ENCODE data around the gene KRT33B.

KRT33B gene

DNA sequence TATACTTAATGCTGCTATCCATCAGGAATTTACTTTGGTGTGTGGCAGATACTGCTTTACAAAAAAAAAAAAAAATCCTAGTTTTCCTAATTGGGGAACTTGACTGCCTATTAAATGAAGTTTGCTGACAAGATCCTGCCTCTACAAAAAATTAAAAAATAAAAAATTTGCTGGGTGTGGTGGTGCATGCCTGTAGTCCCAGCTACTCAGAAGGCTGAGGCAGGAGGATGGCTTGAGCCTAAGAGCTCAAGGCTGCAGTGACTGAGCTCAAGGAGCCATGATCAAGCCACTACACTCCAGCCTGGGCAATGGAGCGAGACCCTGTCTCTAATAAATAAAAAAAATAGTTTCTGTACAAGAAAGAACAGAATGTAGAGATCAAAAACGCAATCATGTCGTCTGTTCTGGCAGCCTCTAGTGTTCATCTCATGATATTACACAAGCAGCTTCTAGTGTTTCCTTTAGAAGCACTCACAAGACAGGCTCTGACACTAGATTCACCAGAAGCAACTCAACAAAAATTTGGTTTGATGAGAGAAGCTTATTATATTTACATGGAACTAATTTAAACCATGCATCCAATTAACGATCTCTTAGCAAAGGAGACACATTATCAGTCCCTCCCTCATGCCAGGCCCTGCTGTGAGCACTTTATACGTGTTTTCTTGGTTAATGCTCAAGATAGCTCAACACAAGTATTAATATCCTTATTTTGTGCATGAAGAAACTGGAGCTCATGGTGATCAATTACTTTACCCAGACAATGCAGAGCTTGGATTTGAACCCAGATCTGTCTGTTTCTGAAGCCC lies 47.3 kb downstream of the KRT33B start:
- H3K79me1 ChIP-seq (replicated peaks; ENCODE audit: low read length, poor library complexity, severe bottlenecking): no peaks in the 10 kb centered on the region
- H4K8ac ChIP-seq (ENCODE audit: low read length): no peak overlapping the region
- H2BK5ac ChIP-seq (ENCODE audit: low read depth, low read length, poor library complexity, severe bottlenecking): no peak overlapping the region
- peaks cover 7% of the 10 kb centered on the region for H3K9me3 ChIP-seq (ENCODE audit: control insufficient read depth, low read length)
- no peak overlapping the region for H2BK120ac ChIP-seq (ENCODE audit: low read depth, low read length)
- no peak overlapping the region for H3K27ac ChIP-seq (ENCODE audit: low read length, poor library complexity, severe bottlenecking)
- H3K4me3 ChIP-seq (ENCODE audit: insufficient read depth in 1 of 2, low read depth in 1 of 2, low read length in 2 of 2): no peak overlapping the region
- no peaks in the 10 kb centered on the region for H3K36me3 ChIP-seq (ENCODE audit: control insufficient read depth in 1 of 2, insufficient read depth in 2 of 2, low read depth in 1 of 2, low read length in 2 of 2)
- H3K23ac ChIP-seq (ENCODE audit: low read length in 2 of 2): no peak overlapping the region
- H2AFZ ChIP-seq (ENCODE audit: low read depth, low read length): no peak overlapping the region
- no peak overlapping the region for H3K4ac ChIP-seq (ENCODE audit: low read depth in 1 of 2, low read length in 2 of 2)
- H2BK15ac ChIP-seq (ENCODE audit: low read depth, poor library complexity, severe bottlenecking): no peak overlapping the region
- WGBS: 41% methylated on average over 4 of the region's 5 CpGs
- H2AK5ac ChIP-seq (ENCODE audit: low read length, severe bottlenecking): peak overlapping the region; percentile 89
- peak overlapping the region; percentile 45 for H3K9ac ChIP-seq (ENCODE audit: low read length)
- H3K4me1 ChIP-seq (ENCODE audit: control insufficient read depth, insufficient read depth, low read depth, low read length): peaks cover 5% of the 10 kb centered on the region
- H3K14ac ChIP-seq (ENCODE audit: low read length in 2 of 2): no peak overlapping the region
- H3K4me2 ChIP-seq (ENCODE audit: low read length, poor library complexity, severe bottlenecking): no peak overlapping the region
- H4K91ac ChIP-seq (ENCODE audit: low read length): no peak overlapping the region
- no peak overlapping the region for H3K18ac ChIP-seq (ENCODE audit: low read depth in 1 of 2, low read length in 2 of 2)
- H2BK12ac ChIP-seq (ENCODE audit: low read length in 2 of 2): no peak overlapping the region
- no peaks in the 10 kb centered on the region for H3K27me3 ChIP-seq (ENCODE audit: control insufficient read depth in 1 of 2, insufficient read depth in 1 of 2, low read length in 2 of 2)
- peak; percentile 60 for DNase-seq

DNA sequence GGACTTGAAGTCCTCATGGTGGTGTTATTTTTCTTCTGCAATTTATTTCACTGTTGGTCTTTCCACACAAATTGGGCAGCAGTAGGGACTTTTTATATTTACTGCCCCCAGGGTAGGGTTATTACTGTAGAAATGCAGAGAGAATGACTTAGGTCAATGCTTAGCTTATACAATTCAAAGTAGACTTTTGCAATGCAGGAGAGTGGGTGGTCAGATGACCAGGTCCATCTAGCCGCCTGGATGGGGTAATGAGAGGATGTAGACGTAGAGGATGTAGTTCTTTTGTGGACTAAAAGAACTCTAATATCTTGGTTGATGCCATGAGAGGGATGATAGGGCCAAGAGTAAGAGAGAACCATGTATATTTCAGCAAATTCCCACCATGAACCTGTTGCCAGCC lies 51.4 kb downstream of the KRT33B start:
- H3K18ac ChIP-seq (ENCODE audit: low read depth in 1 of 2, low read length in 2 of 2): no peak overlapping the region
- no peaks in the 10 kb centered on the region for H3K79me1 ChIP-seq (replicated peaks; ENCODE audit: low read length, poor library complexity, severe bottlenecking)
- no peak overlapping the region for H2BK12ac ChIP-seq (ENCODE audit: low read length in 2 of 2)
- no peak overlapping the region for H2BK120ac ChIP-seq (ENCODE audit: low read depth, low read length)
- no peak overlapping the region for H3K4ac ChIP-seq (ENCODE audit: low read depth in 1 of 2, low read length in 2 of 2)
- no peak overlapping the region for H3K4me3 ChIP-seq (ENCODE audit: insufficient read depth in 1 of 2, low read depth in 1 of 2, low read length in 2 of 2)
- H3K23ac ChIP-seq (ENCODE audit: low read length in 2 of 2): no peak overlapping the region
- no peak overlapping the region for H3K4me2 ChIP-seq (ENCODE audit: low read length, poor library complexity, severe bottlenecking)
- no peak overlapping the region for H2AK5ac ChIP-seq (ENCODE audit: low read length, severe bottlenecking)
- H3K27ac ChIP-seq (ENCODE audit: low read length, poor library complexity, severe bottlenecking): no peak overlapping the region
- H2BK5ac ChIP-seq (ENCODE audit: low read depth, low read length, poor library complexity, severe bottlenecking): no peak overlapping the region
- 77% methylated on average over 2 of the region's 2 CpGs for WGBS
- no peaks in the 10 kb centered on the region for H3K36me3 ChIP-seq (ENCODE audit: control insufficient read depth in 1 of 2, insufficient read depth in 2 of 2, low read depth in 1 of 2, low read length in 2 of 2)
- H4K8ac ChIP-seq (ENCODE audit: low read length): no peak overlapping the region
- peaks cover 5% of the 10 kb centered on the region for H3K4me1 ChIP-seq (ENCODE audit: control insufficient read depth, insufficient read depth, low read depth, low read length)
- H4K91ac ChIP-seq (ENCODE audit: low read length): no peak overlapping the region
- no peak overlapping the region for H3K9ac ChIP-seq (ENCODE audit: low read length)
- H2AFZ ChIP-seq (ENCODE audit: low read depth, low read length): no peak overlapping the region
- H3K9me3 ChIP-seq (ENCODE audit: control insufficient read depth, low read length): peaks cover 7% of the 10 kb centered on the region
- H3K27me3 ChIP-seq (ENCODE audit: control insufficient read depth in 1 of 2, insufficient read depth in 1 of 2, low read length in 2 of 2): peaks cover 0 to 20% of the 10 kb centered on the region in 2 experiments
- DNase-seq: no peak
- H3K14ac ChIP-seq (ENCODE audit: low read length in 2 of 2): no peak overlapping the region
- no peak overlapping the region for H2BK15ac ChIP-seq (ENCODE audit: low read depth, poor library complexity, severe bottlenecking)

DNA sequence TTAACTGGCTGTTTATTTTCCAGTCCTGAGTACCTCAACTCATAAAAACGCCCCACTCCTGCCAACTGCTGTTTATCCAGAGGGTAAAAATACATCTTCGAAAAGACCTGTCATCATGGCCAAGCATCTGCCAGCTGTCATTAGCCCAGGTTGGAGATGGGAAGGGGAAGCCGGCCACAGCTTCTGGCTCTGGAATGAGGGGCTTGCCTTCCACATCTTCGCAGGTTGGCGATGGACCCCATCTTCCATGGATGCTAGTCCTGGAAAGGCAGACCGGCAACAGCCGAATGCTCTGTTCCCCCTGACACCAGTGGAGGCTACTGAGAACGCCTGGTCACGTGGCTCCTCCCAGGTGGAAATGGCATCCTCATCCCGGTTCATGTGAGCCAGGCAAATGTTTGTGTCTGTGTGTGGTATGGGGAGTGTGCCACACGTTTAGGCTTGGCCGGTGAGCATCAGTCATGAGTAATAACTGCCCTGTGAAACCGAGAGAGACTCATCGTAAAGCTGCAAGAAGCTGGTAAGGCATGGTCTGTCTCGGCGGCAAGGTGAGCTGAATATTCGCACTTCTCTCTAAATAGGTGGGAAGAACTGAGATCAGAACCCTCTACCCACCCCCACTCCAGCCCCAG lies 53.7 kb downstream of the KRT33B start:
- no peaks in the 10 kb centered on the region for H3K79me1 ChIP-seq (replicated peaks; ENCODE audit: low read length, poor library complexity, severe bottlenecking)
- H3K27ac ChIP-seq (ENCODE audit: low read length, poor library complexity, severe bottlenecking): no peak overlapping the region
- peaks cover 0 to 31% of the 10 kb centered on the region in 2 experiments for H3K27me3 ChIP-seq (ENCODE audit: control insufficient read depth in 1 of 2, insufficient read depth in 1 of 2, low read length in 2 of 2)
- no peaks in the 10 kb centered on the region for H3K36me3 ChIP-seq (ENCODE audit: control insufficient read depth in 1 of 2, insufficient read depth in 2 of 2, low read depth in 1 of 2, low read length in 2 of 2)
- H3K23ac ChIP-seq (ENCODE audit: low read length in 2 of 2): no peak overlapping the region
- no peak for DNase-seq
- H2BK5ac ChIP-seq (ENCODE audit: low read depth, low read length, poor library complexity, severe bottlenecking): peak overlapping the region; percentile 70
- no peak overlapping the region for H3K4ac ChIP-seq (ENCODE audit: low read depth in 1 of 2, low read length in 2 of 2)
- WGBS: 78% methylated on average over 16 of the region's 17 CpGs
- no peak overlapping the region for H3K4me3 ChIP-seq (ENCODE audit: insufficient read depth in 1 of 2, low read depth in 1 of 2, low read length in 2 of 2)
- H3K14ac ChIP-seq (ENCODE audit: low read length in 2 of 2): no peak overlapping the region
- H4K8ac ChIP-seq (ENCODE audit: low read length): no peak overlapping the region
- no peak overlapping the region for H3K18ac ChIP-seq (ENCODE audit: low read depth in 1 of 2, low read length in 2 of 2)
- H2BK120ac ChIP-seq (ENCODE audit: low read depth, low read length): no peak overlapping the region
- peak overlapping the region; percentile 36 for H2BK15ac ChIP-seq (ENCODE audit: low read depth, poor library complexity, severe bottlenecking)
- no peak overlapping the region for H3K4me2 ChIP-seq (ENCODE audit: low read length, poor library complexity, severe bottlenecking)
- peaks cover 7% of the 10 kb centered on the region for H3K9me3 ChIP-seq (ENCODE audit: control insufficient read depth, low read length)
- H2AK5ac ChIP-seq (ENCODE audit: low read length, severe bottlenecking): peak overlapping the region; percentile 47
- peak overlapping the region; percentile 86 for H4K91ac ChIP-seq (ENCODE audit: low read length)
- no peak overlapping the region for H2BK12ac ChIP-seq (ENCODE audit: low read length in 2 of 2)
- no peak overlapping the region for H2AFZ ChIP-seq (ENCODE audit: low read depth, low read length)
- H3K4me1 ChIP-seq (ENCODE audit: control insufficient read depth, insufficient read depth, low read depth, low read length): no peaks in the 10 kb centered on the region
- no peak overlapping the region for H3K9ac ChIP-seq (ENCODE audit: low read length)

DNA sequence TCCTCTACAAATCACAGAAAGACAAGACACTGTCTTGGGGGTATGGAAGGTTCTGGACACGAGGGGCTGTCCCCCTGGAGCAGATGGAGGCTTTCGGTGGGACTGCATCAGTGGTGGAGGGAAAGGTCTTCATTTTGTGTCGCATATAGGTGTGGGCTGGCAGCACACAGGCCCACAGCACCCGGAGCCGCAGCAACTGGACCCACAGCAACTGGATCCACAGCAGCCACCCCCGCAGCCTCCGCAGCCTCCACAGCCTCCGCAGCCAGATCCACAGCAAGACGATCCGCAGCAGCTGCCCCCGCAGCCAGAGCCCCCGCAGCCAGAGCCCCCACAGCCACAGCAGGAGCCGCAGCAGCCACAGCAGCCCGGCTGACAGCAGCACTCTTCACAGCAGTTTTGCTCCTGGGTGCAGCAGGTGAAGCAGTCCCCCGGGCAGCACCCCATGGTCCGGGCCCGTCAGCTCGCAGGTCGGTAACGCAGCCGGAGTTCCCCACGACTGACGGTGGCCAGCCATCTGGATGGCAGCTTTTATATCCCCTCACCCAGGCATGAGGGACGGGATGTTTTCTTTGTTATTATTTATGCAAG lies 54.3 kb downstream of the KRT33B start, which contains the start of gene KRTAP17-1:
KRTAP17-1 (minus strand) TSS at position 507 of the 591 bp plus-strand sequence; CDS start at position 447, 60 bp downstream.
- Histone ChIP-seq H3K4ac (ENCODE audit: low read depth in 1 of 2, low read length in 2 of 2) (no peak within 1 kb of the TSS), H3K27ac (ENCODE audit: low read length, poor library complexity, severe bottlenecking) (no peak within 1 kb of the TSS), H3K23ac (ENCODE audit: low read length in 2 of 2) (no peak within 1 kb of the TSS), H3K4me1 (ENCODE audit: control insufficient read depth, insufficient read depth, low read depth, low read length) (no peaks in the 10 kb centered on the region), H3K9ac (ENCODE audit: low read length) (no peak within 1 kb of the TSS), H3K36me3 (ENCODE audit: control insufficient read depth in 1 of 2, insufficient read depth in 2 of 2, low read depth in 1 of 2, low read length in 2 of 2) (no peaks in the 10 kb centered on the region), H3K9me3 (ENCODE audit: control insufficient read depth, low read length) (peaks cover 7% of the 10 kb centered on the region), H4K91ac (ENCODE audit: low read length) (peak within 1 kb of the TSS; percentile 86), H3K4me3 (ENCODE audit: insufficient read depth in 1 of 2, low read depth in 1 of 2, low read length in 2 of 2) (no peak within 1 kb of the TSS), H2BK120ac (ENCODE audit: low read depth, low read length) (no peak within 1 kb of the TSS), H3K27me3 (ENCODE audit: control insufficient read depth in 1 of 2, insufficient read depth in 1 of 2, low read length in 2 of 2) (peaks cover 0 to 31% of the 10 kb centered on the region in 2 experiments), H3K79me1 (replicated peaks; ENCODE audit: low read length, poor library complexity, severe bottlenecking) (no peaks in the 10 kb centered on the region), H2AFZ (ENCODE audit: low read depth, low read length) (no peak within 1 kb of the TSS), H2BK5ac (ENCODE audit: low read depth, low read length, poor library complexity, severe bottlenecking) (peak within 1 kb of the TSS; percentile 70), H2BK12ac (ENCODE audit: low read length in 2 of 2) (no peak within 1 kb of the TSS), H4K8ac (ENCODE audit: low read length) (no peak within 1 kb of the TSS), H3K4me2 (ENCODE audit: low read length, poor library complexity, severe bottlenecking) (no peak within 1 kb of the TSS), H3K14ac (ENCODE audit: low read length in 2 of 2) (peak within 1 kb of the TSS in 1 of 2 experiments; percentile 7), H3K18ac (ENCODE audit: low read depth in 1 of 2, low read length in 2 of 2) (no peak within 1 kb of the TSS), H2AK5ac (ENCODE audit: low read length, severe bottlenecking) (peak within 1 kb of the TSS; percentile 47), H2BK15ac (ENCODE audit: low read depth, poor library complexity, severe bottlenecking) (peak within 1 kb of the TSS; percentile 36)
- WGBS: 95% methylated on average over 20 of the region's 24 CpGs
- no peak for DNase-seq

Measured in mesenchymal stem cell (in vitro differentiated cells and primary cell).